Fibroblast of lung (primary cell): Measurements from ENCODE around the gene ERVMER34-1. TPM values are rescaled to one million over a fixed set of nuclear protein-coding genes. Genes with fewer than 3 reads are reported as not detected.
A peak's percentile ranks its signal among the peaks of the same experiment; 100 is the strongest.

Experiments used
- DNase-seq, 2 donors: peaks; one replicate each; pipeline versions ENCODE4 v3.0.0 to v3.0.0-alpha.2; 2010; ENCODE audit warnings: low read depth in 2 of 2
- H2AFZ ChIP-seq: 2 replicates; pipeline ENCODE4 v1.5.1; 2012; ENCODE audit warnings: low read length, control low read depth, inconsistent platforms
- H3K27ac ChIP-seq: 2 replicates; pipeline ENCODE4 v1.5.1; 2011; ENCODE audit warnings: low read length, control low read depth; ENCODE audit not compliant: insufficient read depth
- H3K27me3 ChIP-seq: 2 replicates; pipeline ENCODE4 v1.5.1; 2011; ENCODE audit warnings: mild to moderate bottlenecking, low read length; ENCODE audit not compliant: control insufficient read depth, insufficient read depth
- H3K36me3 ChIP-seq: 2 replicates; pipeline ENCODE4 v1.5.1; 2011; ENCODE audit warnings: low read length; ENCODE audit not compliant: control insufficient read depth, insufficient read depth
- H3K4me1 ChIP-seq: 2 replicates; pipeline ENCODE4 v1.5.1; 2011; ENCODE audit warnings: low read length; ENCODE audit not compliant: control insufficient read depth, insufficient read depth; ENCODE audit errors: extremely low read depth
- H3K4me2 ChIP-seq: 2 replicates; pipeline ENCODE4 v1.5.1; 2011; ENCODE audit warnings: low read length, control low read depth; ENCODE audit not compliant: insufficient read depth; ENCODE audit errors: extremely low read depth
- H3K4me3 ChIP-seq, 4 experiments: fragments of 200-600 bp in 1 of 4; sonication (generic) in 1 of 4; replicated peaks in 1 of 4; 2 replicates each; pipeline ENCODE4 v1.5.1; 2011 to 2016; ENCODE audit warnings: low read length in 4 of 4, low read depth in 3 of 4, mild to moderate bottlenecking in 3 of 4, control low read depth in 2 of 4, inconsistent platforms in 1 of 4, mixed read lengths in 1 of 4; ENCODE audit not compliant: insufficient read depth in 1 of 4; ENCODE audit errors: control extremely low read depth in 1 of 4
- H3K79me2 ChIP-seq: 2 replicates; pipeline ENCODE4 v1.5.1; 2012; ENCODE audit warnings: mild to moderate bottlenecking, low read length, inconsistent platforms; ENCODE audit not compliant: control insufficient read depth, insufficient read depth
- H3K9ac ChIP-seq: 2 replicates; pipeline ENCODE4 v1.5.1; 2011; ENCODE audit warnings: mild to moderate bottlenecking, low read length, control low read depth; ENCODE audit not compliant: insufficient read depth
- H3K9me3 ChIP-seq: 2 replicates; pipeline ENCODE4 v1.5.1; 2012; ENCODE audit warnings: low read depth, low read length; ENCODE audit not compliant: control insufficient read depth, insufficient read depth
- H4K20me1 ChIP-seq: 2 replicates; pipeline ENCODE4 v1.5.1; 2011; ENCODE audit warnings: low read length; ENCODE audit not compliant: control insufficient read depth, insufficient read depth; ENCODE audit errors: extremely low read depth
- CTCF ChIP-seq, 2 donors: IDR thresholded peaks in 1 of 2; conservative IDR thresholded peaks in 1 of 2; 1 replicate in 1 of 2; 2 replicates in 1 of 2; pipeline ENCODE4 v1.5.1; 2011 to 2012; ENCODE audit warnings: low read length in 2 of 2, control low read depth in 1 of 2, inconsistent platforms in 1 of 2, low read depth in 1 of 2, mild to moderate bottlenecking in 1 of 2
- EZH2 ChIP-seq: IDR thresholded peaks from 2 replicates; pipeline ENCODE4 v1.5.1; 2012; ENCODE audit warnings: low read length, control low read depth, mild to moderate bottlenecking; ENCODE audit errors: missing control alignments
- polyA plus RNA-seq, 2 donors: library from polyadenylated mRNA; depleted of rRNA in 1 of 2; stranded (reverse) in 1 of 2; unstranded in 1 of 2; fragments of >200 nt; gene quantifications; 2 replicates each; pipeline ENCODE4 v1.2.1, GENCODE V29; 2011 to 2012; ENCODE audit warnings: missing spikeins in 1 of 2
- total RNA-seq: library from RNA; depleted of rRNA; stranded (reverse); fragments of >200 nt; gene quantifications from 2 replicates; pipeline ENCODE4 v1.2.1, GENCODE V29; 2014

The ERVMER34-1 gene
- total and polyA plus RNA-seq, 2 donors (not counting 1 experiment from before 2014, with no cell fraction given), result under 0.01 to 0.54 TPM

DNA sequence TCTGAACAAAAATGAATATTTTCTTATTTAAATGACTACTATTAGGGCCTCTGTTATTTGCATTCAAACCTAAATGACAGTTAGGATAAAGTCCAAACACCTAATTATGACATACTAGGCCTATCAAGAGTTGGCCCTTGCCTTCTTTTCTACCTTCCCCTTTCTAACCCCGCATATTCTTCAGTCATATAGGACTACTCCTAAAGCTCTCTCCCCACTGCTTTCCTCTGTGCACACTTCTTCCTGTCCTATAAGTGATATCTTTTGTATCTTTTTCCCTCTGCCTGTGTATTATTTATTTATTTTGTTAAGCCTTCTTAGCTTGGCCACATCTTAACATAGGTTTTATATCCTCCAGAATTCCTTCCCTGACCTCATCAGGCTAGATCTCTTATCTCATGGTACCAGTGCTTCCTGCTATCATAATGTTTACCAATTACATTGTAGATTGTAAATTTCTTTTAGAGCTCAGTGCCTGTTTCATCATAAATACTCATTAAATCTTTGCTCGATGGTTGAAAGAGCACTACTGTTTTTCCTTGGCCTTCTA is 22.5 kb downstream of the ERVMER34-1 start:
- H3K4me3 ChIP-seq, result no peak overlapping the region
- no peaks in the 10 kb centered on the region for H3K79me2 ChIP-seq
- no peak overlapping the region for H3K9ac ChIP-seq
- H3K4me1 ChIP-seq, result no peaks in the 10 kb centered on the region
- no peak for DNase-seq
- H3K9me3 ChIP-seq, result no peaks in the 10 kb centered on the region
- no peaks in the 10 kb centered on the region for H3K36me3 ChIP-seq
- no peaks in the 10 kb centered on the region for H3K27me3 ChIP-seq
- no peak overlapping the region for H3K4me2 ChIP-seq
- TF ChIP-seq CTCF (conservative IDR thresholded peaks at IDR 0.05 in 1 of 2, IDR thresholded peaks at IDR 0.05 in 1 of 2; ENCODE audit: low read depth in 1 of 2, low read length in 2 of 2) (no peak), EZH2 (no peak)
- no peak overlapping the region for H3K27ac ChIP-seq
- no peak overlapping the region for H2AFZ ChIP-seq
- H4K20me1 ChIP-seq, result no peaks in the 10 kb centered on the region

DNA sequence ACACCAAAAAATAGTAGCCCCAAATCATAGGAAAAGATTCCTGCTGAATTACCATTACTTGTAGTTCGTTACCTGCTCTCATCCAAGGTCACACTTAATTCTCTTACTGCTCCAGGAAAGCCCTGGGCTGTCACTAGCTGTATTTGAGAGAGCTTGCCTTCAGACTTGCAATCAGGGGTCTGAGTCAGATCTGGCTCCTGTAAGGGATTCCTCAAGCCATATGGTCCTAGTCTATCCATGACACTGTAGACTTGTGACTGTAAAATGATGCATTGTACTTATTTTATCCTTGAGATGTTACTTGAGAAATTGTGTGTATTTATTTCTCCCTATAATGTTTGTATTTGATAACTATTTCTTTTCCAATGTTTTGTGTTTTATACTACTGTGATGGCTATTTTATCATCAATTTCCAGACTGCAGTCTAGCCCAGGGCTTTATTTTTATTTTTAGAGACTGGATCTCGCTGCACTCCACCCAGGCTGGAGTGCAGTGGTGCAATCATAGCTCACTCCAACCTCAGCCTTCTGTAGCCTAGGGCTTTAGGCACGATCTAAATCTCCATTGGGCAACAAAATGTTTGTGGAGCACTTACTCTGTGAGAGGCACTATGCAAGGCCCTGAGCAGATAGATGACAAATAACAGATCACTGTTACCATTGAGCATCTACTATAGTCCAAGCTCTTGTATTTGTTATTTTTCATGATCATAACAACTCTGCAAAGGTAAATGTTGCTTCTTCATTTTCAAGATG is 24.2 kb downstream of the ERVMER34-1 start:
- no peaks in the 10 kb centered on the region for H3K27me3 ChIP-seq
- no peaks in the 10 kb centered on the region for H3K36me3 ChIP-seq
- DNase-seq, result no peak
- no peaks in the 10 kb centered on the region for H3K4me1 ChIP-seq
- no peak overlapping the region for H3K4me2 ChIP-seq
- H2AFZ ChIP-seq, result no peak overlapping the region
- H3K4me3 ChIP-seq, result no peak overlapping the region
- TF ChIP-seq CTCF (conservative IDR thresholded peaks at IDR 0.05 in 1 of 2, IDR thresholded peaks at IDR 0.05 in 1 of 2; ENCODE audit: low read depth in 1 of 2, low read length in 2 of 2) (no peak), EZH2 (no peak)
- no peaks in the 10 kb centered on the region for H4K20me1 ChIP-seq
- no peaks in the 10 kb centered on the region for H3K9me3 ChIP-seq
- no peaks in the 10 kb centered on the region for H3K79me2 ChIP-seq
- no peak overlapping the region for H3K9ac ChIP-seq
- H3K27ac ChIP-seq, result no peak overlapping the region

- H4K20me1 ChIP-seq, result no peaks in the 10 kb centered on the region
- H3K36me3 ChIP-seq, result no peaks in the 10 kb centered on the region
- TF ChIP-seq EZH2 (no peak), CTCF (conservative IDR thresholded peaks at IDR 0.05 in 1 of 2, IDR thresholded peaks at IDR 0.05 in 1 of 2; ENCODE audit: low read depth in 1 of 2, low read length in 2 of 2) (no peak)
- no peaks in the 10 kb centered on the region for H3K27me3 ChIP-seq
- H3K4me2 ChIP-seq, result peak overlapping the region; percentile 87
- peak overlapping the region; percentile 76 for H3K9ac ChIP-seq
- peak overlapping the region; percentile 74 for H3K27ac ChIP-seq
- peak overlapping the region; percentile 97 for H2AFZ ChIP-seq
- H3K9me3 ChIP-seq, result no peaks in the 10 kb centered on the region
- H3K79me2 ChIP-seq, result no peaks in the 10 kb centered on the region
- peak; percentile 98 for DNase-seq
- no peaks in the 10 kb centered on the region for H3K4me1 ChIP-seq
- H3K4me3 ChIP-seq, result peak overlapping the region; percentile 64 to 89 (median 76)
Observed at GRCh38 chr4:52721968-52722815, 29.0 kb downstream of the ERVMER34-1 start.
